ENCODE data around the gene BTBD10. TPM values are rescaled to one million over a fixed set of nuclear protein-coding genes. Genes with fewer than 3 reads are reported as not detected.

BTBD10 gene
- total RNA-seq, 1 experiment from 2014 or later = 18.4 TPM

DNA sequence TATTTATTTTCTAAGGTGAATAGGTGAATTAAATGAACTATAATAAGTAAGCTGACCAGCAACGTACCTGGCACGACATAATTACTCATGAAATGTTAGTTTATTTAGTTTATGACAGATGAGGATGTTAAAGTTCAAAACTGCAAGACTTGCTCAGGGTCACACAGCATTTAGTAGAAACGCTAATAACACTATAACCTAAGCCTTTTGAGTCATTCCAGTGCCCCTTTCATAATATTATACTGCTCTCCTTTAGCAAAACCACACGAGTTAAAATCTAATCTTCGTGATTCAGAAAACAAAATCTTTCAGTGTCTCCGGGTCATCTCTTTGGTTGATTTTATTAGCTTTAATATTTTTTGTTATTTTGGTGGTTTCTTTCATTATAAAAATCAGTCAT is 39.6 kb downstream of the BTBD10 start:
- no TSS peak for BruUV-seq (replicated peaks)
- TF ChIP-seq, protein P1, sequence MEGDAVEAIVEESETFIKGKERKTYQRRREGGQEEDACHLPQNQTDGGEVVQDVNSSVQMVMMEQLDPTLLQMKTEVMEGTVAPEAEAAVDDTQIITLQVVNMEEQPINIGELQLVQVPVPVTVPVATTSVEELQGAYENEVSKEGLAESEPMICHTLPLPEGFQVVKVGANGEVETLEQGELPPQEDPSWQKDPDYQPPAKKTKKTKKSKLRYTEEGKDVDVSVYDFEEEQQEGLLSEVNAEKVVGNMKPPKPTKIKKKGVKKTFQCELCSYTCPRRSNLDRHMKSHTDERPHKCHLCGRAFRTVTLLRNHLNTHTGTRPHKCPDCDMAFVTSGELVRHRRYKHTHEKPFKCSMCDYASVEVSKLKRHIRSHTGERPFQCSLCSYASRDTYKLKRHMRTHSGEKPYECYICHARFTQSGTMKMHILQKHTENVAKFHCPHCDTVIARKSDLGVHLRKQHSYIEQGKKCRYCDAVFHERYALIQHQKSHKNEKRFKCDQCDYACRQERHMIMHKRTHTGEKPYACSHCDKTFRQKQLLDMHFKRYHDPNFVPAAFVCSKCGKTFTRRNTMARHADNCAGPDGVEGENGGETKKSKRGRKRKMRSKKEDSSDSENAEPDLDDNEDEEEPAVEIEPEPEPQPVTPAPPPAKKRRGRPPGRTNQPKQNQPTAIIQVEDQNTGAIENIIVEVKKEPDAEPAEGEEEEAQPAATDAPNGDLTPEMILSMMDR (conservative IDR thresholded peaks at IDR 0.05; ENCODE audit: low read depth, low read length) = no peak
- no peak for TF ChIP-seq EZH2 (IDR thresholded peaks at IDR 0.05; ENCODE audit: borderline replicate concordance, low read depth, low read length, poor library complexity, severe bottlenecking)
- Histone ChIP-seq H3K4me3 (ENCODE audit: low read depth, low read length, poor library complexity, severe bottlenecking) (no peak overlapping the region), H3K4me1 (ENCODE audit: insufficient read depth, low read length, poor library complexity, severe bottlenecking) (no peaks in the 10 kb centered on the region), H3K36me3 (ENCODE audit: insufficient read depth, low read length, poor library complexity, severe bottlenecking) (peaks cover 3% of the 10 kb centered on the region), H3K27me3 (replicated peaks; ENCODE audit: insufficient read depth, low read depth, low read length, poor library complexity) (no peaks in the 10 kb centered on the region), H3K27ac (ENCODE audit: low read depth, low read length, poor library complexity, severe bottlenecking) (no peak overlapping the region), H3K9me3 (ENCODE audit: low read depth, low read length, poor library complexity, severe bottlenecking) (peaks cover 4% of the 10 kb centered on the region)
- ChIA-PET CTCF (no interaction called here), POLR2A (ENCODE audit: low non-redundant PET) (no interaction called here)
- DNase-seq (ENCODE audit: low spot score) = no peak
- intact Hi-C loops (cut with micrococcal nuclease; ENCODE audit: unreplicated experiment) = no loop called here

DNA sequence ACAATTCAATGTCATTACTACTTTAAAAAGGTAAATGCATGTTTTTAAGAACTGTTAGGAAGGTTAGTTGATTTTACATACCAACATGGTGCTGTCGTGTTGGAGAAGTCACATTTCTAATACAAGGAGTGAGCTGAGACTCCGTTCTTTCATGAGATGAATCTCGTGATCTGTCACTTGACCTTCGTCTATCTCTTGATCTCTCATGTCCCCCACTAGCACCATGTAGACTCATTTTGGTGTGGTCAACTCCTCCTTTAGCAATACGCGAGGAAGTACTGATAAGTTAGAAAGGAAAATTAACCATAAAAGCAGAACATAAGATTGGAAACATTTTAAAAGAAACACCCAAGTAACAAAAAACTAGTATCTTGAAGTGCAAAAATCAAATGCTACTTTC is 41.5 kb downstream of the BTBD10 start:
- no TSS peak for BruUV-seq (replicated peaks)
- DNase-seq (ENCODE audit: low spot score) = no peak
- Histone ChIP-seq H3K4me1 (ENCODE audit: insufficient read depth, low read length, poor library complexity, severe bottlenecking) (no peaks in the 10 kb centered on the region), H3K36me3 (ENCODE audit: insufficient read depth, low read length, poor library complexity, severe bottlenecking) (peaks cover 3% of the 10 kb centered on the region), H3K27me3 (replicated peaks; ENCODE audit: insufficient read depth, low read depth, low read length, poor library complexity) (no peaks in the 10 kb centered on the region), H3K9me3 (ENCODE audit: low read depth, low read length, poor library complexity, severe bottlenecking) (no peaks in the 10 kb centered on the region), H3K27ac (ENCODE audit: low read depth, low read length, poor library complexity, severe bottlenecking) (no peak overlapping the region), H3K4me3 (ENCODE audit: low read depth, low read length, poor library complexity, severe bottlenecking) (no peak overlapping the region)
- ChIA-PET POLR2A (ENCODE audit: low non-redundant PET) (no interaction called here), CTCF (no interaction called here)
- intact Hi-C loops (cut with micrococcal nuclease; ENCODE audit: unreplicated experiment) = no loop called here
- TF ChIP-seq EZH2 (IDR thresholded peaks at IDR 0.05; ENCODE audit: borderline replicate concordance, low read depth, low read length, poor library complexity, severe bottlenecking) = no peak
- TF ChIP-seq, protein P1 (conservative IDR thresholded peaks at IDR 0.05; ENCODE audit: low read depth, low read length) = no peak

- no peak overlapping the region for H3K4me3 ChIP-seq (ENCODE audit: low read depth, low read length, poor library complexity, severe bottlenecking)
- no TSS peak for BruUV-seq (replicated peaks)
- no peaks in the 10 kb centered on the region for H3K4me1 ChIP-seq (ENCODE audit: insufficient read depth, low read length, poor library complexity, severe bottlenecking)
- DNase-seq (ENCODE audit: low spot score) = no peak
- H3K27ac ChIP-seq (ENCODE audit: low read depth, low read length, poor library complexity, severe bottlenecking) = no peak overlapping the region
- H3K27me3 ChIP-seq (replicated peaks; ENCODE audit: insufficient read depth, low read depth, low read length, poor library complexity) = no peaks in the 10 kb centered on the region
- intact Hi-C loops (cut with micrococcal nuclease; ENCODE audit: unreplicated experiment) = no loop called here
- peaks cover 3% of the 10 kb centered on the region for H3K36me3 ChIP-seq (ENCODE audit: insufficient read depth, low read length, poor library complexity, severe bottlenecking)
- TF ChIP-seq, protein P1 (conservative IDR thresholded peaks at IDR 0.05; ENCODE audit: low read depth, low read length) = no peak
- no peak for TF ChIP-seq EZH2 (IDR thresholded peaks at IDR 0.05; ENCODE audit: borderline replicate concordance, low read depth, low read length, poor library complexity, severe bottlenecking)
- H3K9me3 ChIP-seq (ENCODE audit: low read depth, low read length, poor library complexity, severe bottlenecking) = no peaks in the 10 kb centered on the region
- ChIA-PET CTCF (no interaction called here), POLR2A (ENCODE audit: low non-redundant PET) (no interaction called here)
Observed at GRCh38 chr11:13415201-13415600, 47.8 kb downstream of the BTBD10 start.

Measured in A673 (cell line).